Ishikawa (cell line): ENCODE measurements around the gene UQCRFS1.

Experiments
- CEBPB ChIP-seq: IDR thresholded peaks from 2 replicates; pipeline ENCODE4 v1.6.1; 2012
- CREB1 ChIP-seq: IDR thresholded peaks from 2 replicates; pipeline ENCODE4 v1.6.1; 2012; ENCODE audit warnings: low read depth
- EGR1 ChIP-seq: IDR thresholded peaks from 2 replicates; pipeline ENCODE4 v1.6.1; 2012
- EP300 ChIP-seq: IDR thresholded peaks from 2 replicates; pipeline ENCODE4 v1.6.1; 2012; ENCODE audit warnings: borderline replicate concordance
- FOXM1 ChIP-seq: IDR thresholded peaks from 2 replicates; pipeline ENCODE4 v1.6.1; 2012; ENCODE audit warnings: low read depth, borderline replicate concordance
- NFIC ChIP-seq: IDR thresholded peaks from 2 replicates; pipeline ENCODE4 v1.6.1; 2012
- RAD21 ChIP-seq: IDR thresholded peaks from 2 replicates; pipeline ENCODE4 v1.6.1; 2012; ENCODE audit warnings: low read depth
- TAF1 ChIP-seq: IDR thresholded peaks from 2 replicates; pipeline ENCODE4 v1.6.1; 2012; ENCODE audit warnings: low read depth, mild to moderate bottlenecking
- TCF12 ChIP-seq: IDR thresholded peaks from 2 replicates; pipeline ENCODE4 v1.6.1; 2012; ENCODE audit warnings: low read depth
- TEAD4 ChIP-seq: IDR thresholded peaks from 2 replicates; pipeline ENCODE4 v1.6.1; 2012
- USF1 ChIP-seq: IDR thresholded peaks from 2 replicates; pipeline ENCODE4 v1.6.1; 2012
- YY1 ChIP-seq: IDR thresholded peaks from 2 replicates; pipeline ENCODE4 v1.6.1; 2012; ENCODE audit warnings: low read depth
- ZBTB7A ChIP-seq: IDR thresholded peaks from 2 replicates; pipeline ENCODE4 v1.6.1; 2012; ENCODE audit warnings: low read depth
- TF ChIP-seq, protein P1 (sequence below): IDR thresholded peaks from 2 replicates; pipeline ENCODE4 v1.6.1; 2012
- TF ChIP-seq, protein P2 (sequence below): IDR thresholded peaks from 2 replicates; pipeline ENCODE4 v1.6.1; 2012; ENCODE audit warnings: low read depth, mild to moderate bottlenecking

The UQCRFS1 gene

GRCh38 chr19:29214411-29214810, 1.5 kb upstream of the UQCRFS1 start:
- TF ChIP-seq NFIC, result no peak
- no peak for TF ChIP-seq YY1
- TF ChIP-seq, protein P1, sequence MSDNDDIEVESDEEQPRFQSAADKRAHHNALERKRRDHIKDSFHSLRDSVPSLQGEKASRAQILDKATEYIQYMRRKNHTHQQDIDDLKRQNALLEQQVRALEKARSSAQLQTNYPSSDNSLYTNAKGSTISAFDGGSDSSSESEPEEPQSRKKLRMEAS, result no peak
- TF ChIP-seq TAF1, result no peak
- no peak for TF ChIP-seq ZBTB7A
- TF ChIP-seq TCF12, result no peak
- no peak for TF ChIP-seq EP300
- no peak for TF ChIP-seq RAD21
- no peak for TF ChIP-seq EGR1
- no peak for TF ChIP-seq USF1
- TF ChIP-seq CEBPB, result no peak
- TF ChIP-seq TEAD4, result no peak
- TF ChIP-seq, protein P2, sequence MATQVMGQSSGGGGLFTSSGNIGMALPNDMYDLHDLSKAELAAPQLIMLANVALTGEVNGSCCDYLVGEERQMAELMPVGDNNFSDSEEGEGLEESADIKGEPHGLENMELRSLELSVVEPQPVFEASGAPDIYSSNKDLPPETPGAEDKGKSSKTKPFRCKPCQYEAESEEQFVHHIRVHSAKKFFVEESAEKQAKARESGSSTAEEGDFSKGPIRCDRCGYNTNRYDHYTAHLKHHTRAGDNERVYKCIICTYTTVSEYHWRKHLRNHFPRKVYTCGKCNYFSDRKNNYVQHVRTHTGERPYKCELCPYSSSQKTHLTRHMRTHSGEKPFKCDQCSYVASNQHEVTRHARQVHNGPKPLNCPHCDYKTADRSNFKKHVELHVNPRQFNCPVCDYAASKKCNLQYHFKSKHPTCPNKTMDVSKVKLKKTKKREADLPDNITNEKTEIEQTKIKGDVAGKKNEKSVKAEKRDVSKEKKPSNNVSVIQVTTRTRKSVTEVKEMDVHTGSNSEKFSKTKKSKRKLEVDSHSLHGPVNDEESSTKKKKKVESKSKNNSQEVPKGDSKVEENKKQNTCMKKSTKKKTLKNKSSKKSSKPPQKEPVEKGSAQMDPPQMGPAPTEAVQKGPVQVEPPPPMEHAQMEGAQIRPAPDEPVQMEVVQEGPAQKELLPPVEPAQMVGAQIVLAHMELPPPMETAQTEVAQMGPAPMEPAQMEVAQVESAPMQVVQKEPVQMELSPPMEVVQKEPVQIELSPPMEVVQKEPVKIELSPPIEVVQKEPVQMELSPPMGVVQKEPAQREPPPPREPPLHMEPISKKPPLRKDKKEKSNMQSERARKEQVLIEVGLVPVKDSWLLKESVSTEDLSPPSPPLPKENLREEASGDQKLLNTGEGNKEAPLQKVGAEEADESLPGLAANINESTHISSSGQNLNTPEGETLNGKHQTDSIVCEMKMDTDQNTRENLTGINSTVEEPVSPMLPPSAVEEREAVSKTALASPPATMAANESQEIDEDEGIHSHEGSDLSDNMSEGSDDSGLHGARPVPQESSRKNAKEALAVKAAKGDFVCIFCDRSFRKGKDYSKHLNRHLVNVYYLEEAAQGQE, result no peak
- TF ChIP-seq FOXM1, result no peak
- no peak for TF ChIP-seq CREB1

DNA sequence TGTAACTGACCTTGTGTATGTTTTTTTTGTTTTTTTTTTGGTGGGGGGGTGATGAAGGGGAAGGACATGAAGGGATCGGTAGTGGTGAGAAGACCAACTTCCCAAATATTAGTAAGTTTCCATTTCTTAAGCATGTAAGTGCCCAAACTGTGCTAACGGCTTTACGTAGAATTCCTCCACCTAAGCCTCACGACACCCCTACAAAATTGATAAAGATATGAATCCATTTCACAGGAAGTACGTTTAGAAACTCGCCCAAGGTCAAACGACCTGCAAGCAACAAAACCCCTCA, 649 bp downstream of the UQCRFS1 start:
- TF ChIP-seq, protein P2, result no peak
- TF ChIP-seq, protein P1, result no peak
- TF ChIP-seq USF1, result no peak

DNA sequence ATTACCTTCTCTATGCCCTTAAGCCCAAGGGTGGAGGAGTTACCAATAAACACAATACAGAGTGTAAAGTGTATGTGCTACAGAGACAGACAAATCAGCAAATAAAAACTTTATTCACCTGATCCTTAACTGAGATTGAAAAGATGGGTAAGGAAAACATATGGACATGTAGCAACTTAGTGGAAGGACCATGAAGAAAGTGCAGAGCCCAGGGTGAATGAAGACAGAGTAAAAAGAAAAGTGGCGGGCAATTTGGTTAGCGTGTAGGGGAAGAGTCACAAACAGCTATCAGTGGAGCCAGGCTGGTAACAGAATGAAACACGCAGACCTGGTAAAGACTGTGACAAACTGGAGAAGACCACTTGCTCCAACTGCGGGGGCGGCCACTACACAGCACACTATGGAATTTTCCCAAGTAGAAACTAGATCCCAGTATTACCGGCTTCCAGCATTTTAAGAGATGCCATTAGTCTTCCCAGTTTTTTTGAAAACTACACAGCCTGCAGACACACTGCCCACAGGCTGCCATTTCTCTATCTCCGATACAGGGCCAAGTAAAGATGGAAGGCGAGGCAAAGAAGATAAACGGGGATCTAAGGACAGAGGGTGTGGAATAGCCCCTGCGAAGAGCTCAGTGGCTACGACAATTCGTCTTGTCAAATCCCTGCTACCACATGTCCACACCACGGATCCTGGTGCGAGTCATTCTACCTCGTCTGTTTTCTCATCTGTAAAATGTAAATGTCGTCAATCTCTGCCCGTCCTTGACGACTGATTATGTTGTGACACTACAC, 1.2 kb downstream of the UQCRFS1 start:
- no peak for TF ChIP-seq TEAD4
- no peak for TF ChIP-seq CEBPB
- no peak for TF ChIP-seq TCF12
- TF ChIP-seq, protein P2, result no peak
- no peak for TF ChIP-seq RAD21
- no peak for TF ChIP-seq CREB1
- TF ChIP-seq EP300, result no peak

- TF ChIP-seq ZBTB7A (no peak), EGR1 (no peak), RAD21 (no peak), NFIC (no peak), EP300 (no peak), CEBPB (no peak), TEAD4 (no peak), USF1 (no peak)
- TF ChIP-seq, protein P1, result no peak
Observed at GRCh38 chr19:29206453-29206852, 6.5 kb downstream of the UQCRFS1 start.
